HS-27A (cell line): ENCODE data around the gene WDR7.

Source experiments
- DNase-seq: peaks from one replicate; pipeline ENCODE4 v3.0.0-alpha.2; 2012; ENCODE audit warnings: low read depth, missing footprints

The WDR7 gene

DNA sequence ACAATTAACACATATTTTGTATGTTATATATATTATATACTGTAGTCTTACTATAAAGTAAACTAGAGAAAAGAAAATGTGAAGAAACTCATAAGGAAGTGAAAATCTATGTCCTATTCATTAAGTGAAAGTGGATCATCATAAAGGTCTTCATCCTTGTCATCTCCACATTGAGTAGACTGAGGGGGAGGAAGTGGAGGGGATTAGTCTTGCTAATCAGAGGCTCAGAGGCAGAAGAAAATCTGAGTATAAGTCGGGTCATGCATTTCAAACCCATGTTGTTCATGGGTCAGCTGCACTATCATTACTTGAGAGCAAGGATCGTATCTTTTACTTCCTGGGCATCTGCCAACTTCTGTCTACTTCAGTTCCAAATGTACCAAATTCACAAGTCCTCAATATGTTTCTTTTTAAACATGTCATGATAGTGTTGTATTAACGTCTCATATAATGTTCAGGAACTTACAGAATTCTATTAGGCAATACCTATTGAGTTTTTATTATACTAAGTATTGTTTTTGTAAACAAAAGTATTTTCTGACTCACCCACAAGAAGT, 286.8 kb downstream of the WDR7 start:
- no peak for DNase-seq

DNA sequence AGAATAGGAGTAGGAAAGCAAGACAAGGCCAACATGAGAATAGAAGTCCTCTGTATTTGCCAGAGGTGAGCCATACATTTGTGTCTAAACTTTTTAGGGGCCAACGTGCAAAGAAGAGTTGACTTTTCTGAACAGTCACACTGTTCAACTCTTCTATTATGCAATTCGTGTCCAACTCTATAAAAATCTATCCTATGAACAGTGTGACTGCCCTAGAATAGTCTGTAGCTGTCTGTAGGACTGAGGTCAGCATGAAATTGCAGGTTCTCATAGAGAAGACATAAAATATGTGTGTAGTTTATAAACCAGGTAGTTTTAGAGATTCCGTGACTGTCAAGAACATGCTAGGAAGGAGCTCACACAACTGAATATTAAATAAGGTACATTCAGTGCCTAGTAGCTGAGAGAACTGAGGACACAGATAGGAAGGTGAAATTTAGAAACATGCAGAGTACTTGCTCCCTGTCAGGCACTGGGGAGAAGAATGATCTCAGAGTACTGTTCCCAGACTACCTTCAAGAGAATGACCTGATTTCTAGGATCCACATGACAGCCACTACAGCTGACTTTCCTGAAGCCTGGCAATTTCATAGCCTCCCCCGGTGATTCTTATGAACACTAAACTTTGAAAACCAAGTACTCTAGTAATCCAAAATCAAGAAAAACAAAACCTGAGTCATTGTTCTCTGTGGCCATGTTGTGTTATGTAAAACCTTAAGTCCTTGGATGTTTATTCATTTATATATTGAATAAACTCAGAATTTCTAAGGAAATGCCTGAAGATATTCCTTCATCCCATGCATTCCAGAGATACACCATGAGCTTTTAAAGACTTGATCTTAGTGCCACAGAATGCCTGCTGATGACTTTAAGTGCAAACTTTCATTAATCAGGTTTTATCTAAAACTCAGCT, 294.3 kb downstream of the WDR7 start:
- no peak for DNase-seq

DNA sequence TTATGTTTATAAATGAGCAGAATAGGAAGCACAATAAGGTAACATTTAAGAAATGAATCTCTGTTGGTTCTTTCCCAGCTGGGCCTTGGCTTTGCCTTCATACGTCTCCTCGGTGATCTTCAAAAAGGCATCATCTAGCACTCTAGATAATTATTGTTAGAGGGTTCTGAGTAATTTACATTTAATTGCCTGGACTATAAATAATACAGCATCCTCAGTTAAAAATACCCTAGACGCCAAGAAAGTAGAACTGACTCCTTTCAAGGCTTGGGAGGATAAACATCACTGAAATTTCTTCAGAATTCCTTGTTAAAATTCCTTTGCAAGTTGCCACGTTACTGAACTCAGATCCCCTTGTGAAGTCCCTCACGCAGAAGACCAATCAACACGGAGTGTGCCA, 296.1 kb downstream of the WDR7 start:
- no peak for DNase-seq

DNA sequence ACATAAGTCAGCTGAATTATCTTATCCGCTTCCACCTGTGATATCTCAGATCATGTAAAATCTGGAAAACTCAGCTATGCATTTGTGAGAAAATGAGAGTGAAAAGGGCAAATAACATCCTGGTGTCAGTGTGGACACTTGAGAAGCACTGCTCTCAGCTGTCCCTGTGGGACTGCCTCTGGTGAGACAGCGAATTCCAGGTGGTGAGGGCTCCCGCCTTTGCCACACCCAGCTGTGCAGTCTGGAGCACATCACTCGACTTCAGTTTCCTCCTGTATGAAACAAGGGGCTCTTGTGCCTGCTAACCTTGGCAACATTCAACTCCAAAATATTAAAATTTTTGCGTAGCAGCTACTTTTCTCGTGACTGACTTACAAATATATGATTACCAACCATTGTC, 300.9 kb downstream of the WDR7 start:
- no peak for DNase-seq

DNA sequence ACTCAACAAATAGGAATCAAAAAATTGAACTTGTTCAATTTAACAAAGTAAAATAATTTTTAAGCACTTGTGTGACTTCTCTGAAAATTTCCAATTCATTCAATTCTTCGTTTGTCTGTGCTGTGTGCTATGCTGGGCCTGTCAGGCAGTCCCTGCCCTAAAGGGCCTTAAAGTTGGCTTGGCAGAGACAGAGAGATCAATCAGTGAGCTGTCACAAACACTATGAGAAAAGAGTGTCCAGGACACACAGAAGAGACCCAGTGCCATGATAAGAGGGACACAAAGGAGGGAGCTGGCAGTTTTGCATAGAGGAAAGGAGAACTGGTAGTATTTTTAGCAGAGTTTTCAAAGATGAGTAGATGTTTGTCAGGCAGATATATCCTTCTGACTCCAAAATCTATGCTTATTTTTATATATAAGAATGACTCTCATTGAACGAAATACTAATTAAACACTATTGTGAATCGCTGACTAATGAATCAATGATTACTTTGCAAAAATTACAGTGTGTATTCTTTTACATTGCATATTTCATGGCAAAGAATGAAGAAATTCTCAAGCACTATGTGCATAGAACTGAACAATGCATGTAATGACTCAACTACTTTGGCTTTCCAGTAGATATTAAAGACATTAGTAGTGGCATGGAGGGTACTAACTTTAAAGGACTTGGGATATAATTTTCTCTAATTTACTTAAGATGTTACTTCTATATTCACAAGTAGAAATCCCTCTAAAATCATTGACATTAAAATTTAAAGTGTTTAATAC, 302.5 kb downstream of the WDR7 start:
- no peak for DNase-seq

DNA sequence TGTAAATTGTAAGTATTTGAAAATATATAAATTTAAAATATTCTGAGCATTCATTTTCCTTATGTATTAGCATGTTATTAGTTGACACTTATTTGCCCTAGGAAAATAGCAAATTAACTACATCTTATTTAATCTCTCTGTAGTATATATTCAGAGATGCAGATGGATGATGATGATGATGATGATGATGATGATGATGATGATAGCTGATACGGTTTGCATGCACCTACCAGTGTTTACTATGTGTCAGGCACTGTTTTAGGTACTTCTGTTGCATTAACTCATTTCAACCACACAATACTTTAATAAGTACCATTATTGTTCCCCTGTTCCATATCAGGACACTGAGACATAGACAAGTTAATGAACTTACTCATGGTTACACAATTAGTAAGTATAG, 304.3 kb downstream of the WDR7 start:
- no peak for DNase-seq

DNA sequence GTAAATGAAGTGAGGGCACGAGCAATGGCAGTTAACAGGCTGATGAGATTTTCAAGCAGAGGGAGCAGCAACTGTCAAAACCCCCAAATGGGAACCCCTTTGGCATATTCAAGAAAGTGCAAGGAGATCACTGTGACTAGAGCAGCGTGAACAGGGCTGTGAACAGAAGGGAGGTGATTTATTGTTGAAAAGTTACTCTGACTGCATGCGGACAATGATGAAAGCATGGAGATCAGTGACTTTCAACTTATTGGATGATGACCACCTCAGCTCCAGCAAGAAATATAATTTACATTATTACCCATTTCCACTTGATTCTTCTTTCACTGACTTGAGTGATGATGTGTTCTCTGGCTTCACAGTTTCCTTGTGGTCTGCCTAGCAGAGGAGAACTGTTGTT, 308.0 kb downstream of the WDR7 start:
- no peak for DNase-seq

DNA sequence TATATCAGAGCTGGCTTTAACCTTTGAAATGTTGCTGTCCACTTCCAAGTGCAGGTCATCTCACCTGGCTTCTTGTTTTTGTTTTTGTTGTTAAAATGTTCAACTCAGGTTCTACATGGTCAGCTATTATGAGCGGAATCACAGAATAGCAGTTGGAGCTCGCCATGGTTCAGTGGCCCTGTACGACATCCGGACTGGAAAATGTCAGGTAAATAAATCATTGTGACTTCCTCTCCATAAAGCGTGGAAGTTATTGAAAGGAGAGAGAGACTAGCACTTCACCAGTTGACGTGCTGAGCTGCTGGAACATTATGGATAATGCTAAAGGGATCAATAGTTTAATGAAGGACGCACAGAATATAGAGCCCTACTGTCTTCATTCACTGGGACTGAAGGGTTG, 311.2 kb downstream of the WDR7 start:
- DNase-seq, result no peak

DNA sequence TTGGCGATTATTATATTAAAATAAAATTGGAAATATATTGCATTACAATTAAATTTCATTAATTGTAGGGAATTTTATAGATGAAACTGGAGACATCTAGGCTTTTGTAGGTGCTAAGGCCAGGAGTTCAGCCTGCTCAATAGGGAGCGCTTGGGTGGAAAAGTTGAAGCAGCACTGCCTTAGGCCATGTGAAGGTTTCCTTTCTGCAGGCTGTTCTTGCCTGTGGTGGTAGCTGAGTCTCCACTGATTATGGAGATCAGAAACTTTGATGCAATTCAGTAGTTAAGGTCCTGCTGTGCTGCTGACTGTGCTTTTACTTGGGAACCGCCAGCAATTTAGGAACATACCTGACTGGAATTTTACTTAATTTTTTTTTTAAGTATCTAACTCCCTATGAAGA, 315.9 kb downstream of the WDR7 start:
- no peak for DNase-seq

DNA sequence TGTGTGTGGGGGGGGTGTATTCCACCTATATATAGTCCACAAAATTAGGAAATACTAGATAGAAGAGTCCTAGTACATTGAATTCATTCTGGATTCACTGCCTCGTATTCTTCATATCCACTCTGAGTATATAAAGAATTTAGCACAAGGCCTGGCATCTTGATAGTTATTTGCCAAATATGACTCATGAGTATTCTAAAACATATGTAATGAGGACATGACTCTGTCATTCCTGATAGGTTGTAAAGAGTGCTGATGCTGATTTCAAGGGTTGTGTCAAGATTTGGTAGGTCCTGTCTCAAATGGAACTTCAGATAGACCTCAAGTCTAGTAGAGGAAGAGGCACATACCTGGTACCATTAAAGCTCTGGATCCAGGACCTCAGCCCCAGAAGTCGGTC, 322.3 kb downstream of the WDR7 start:
- no peak for DNase-seq

DNA sequence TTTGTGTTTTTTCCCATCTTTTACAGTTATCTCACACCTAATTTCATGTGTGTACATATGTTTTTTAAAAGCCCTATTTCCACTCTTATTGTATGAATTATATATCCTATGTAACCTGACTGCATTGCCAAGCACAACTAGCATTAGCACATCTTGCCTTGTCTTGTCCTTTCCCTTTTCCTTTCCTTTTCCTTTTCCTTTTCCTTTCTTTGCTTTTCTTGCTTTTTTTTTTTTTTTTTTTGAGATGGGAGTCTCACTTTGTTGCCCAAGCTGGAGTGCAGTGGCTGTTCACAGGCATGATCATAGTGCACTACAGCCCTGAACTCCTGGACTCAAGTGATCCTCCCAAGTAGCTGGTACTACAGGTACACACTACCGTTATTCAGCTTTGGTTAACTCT, 323.0 kb downstream of the WDR7 start:
- no peak for DNase-seq

DNA sequence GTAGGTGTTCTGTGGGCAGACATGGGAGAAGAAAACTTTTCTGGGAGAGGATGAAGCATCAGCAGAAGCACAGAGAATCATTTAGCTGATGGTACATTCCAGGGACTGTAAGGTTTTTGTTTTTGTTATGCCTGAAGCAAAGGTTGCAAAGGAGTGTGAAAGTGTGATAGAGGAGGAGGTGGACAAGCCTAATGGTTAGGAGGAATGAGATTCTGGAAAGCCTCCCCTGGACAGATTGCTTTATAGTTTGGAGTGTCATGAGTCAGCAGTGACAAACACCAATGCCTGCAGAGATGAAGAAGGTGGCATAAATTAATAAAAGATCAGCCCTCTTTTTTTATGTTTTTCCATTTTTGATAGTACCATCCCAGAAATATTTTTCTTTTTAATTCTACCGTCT, 324.1 kb downstream of the WDR7 start:
- no peak for DNase-seq

DNA sequence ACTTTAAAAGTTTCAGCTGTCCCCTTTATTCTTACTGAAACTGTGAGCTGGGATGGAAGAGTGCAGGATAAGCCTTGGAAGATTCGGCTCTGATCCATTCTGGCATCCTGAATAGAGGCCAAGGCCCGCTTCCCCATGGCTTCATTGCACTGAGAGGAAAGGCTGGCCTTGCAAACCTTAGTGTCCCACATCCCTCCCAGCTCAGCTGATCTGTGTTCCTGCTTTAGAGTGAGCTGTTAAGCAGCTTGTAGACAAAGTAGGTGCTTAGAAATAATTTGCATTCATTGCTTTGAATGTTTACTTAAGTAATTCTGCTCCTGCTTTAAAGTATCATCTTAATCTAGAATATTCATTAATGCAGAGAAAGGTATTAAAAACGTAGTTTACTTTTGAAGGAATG, 326.1 kb downstream of the WDR7 start:
- no peak for DNase-seq

DNA sequence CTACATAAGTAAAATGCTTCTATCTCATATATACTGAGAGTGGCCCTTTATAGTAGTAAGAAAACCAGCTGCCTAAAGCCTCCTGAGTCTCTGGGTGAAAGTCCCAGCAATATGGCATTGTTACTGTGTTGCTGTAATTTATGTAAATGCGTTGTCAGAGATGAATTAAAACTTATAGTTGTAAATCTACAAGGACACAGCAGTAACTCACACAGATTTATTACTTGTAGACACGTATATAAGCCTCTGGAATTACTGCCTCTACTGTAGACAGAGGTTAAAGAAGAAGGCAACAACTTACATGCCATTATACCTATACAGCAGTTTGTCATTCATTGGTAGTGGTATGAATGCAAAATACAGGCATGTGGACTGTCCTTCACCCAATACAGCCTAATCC, 326.6 kb downstream of the WDR7 start:
- no peak for DNase-seq

DNA sequence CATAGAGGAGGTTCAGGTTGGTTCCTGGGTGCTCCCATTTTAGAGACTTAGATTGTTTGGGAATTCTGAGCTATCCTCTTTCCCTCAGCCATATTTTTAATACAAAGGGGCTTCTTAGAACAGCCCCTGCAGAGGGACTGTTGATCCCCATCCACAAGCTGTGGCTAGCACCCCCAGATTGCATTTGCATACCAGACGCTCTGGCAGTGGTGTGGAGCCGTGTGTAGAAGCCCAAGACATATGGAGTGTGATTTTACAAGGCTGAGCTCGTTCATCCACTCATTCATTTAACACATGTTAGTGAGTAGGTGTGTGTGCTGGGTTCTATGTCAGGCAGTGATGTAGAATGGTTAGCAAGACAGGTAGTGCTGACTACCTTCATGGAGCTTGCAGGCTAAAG, 329.0 kb downstream of the WDR7 start:
- DNase-seq, result no peak

DNA sequence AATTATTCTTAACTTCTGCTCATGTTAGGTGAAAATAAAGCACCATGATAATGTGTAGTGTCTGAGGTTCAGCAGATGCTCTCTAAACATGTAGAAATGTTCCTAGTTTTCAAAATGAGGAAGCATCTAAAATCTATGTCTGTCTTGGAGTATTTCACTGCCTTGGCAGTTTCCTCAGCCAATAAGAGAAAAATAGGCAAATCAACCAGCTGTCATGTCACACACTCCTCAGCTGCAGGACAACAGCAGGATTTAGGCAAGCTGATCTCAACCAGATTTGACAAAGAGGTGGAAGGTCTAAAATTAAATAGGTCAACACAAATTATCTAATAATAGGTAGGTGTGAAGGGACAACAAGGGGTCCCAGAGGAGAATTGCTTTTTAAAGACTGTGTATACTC, 331.6 kb downstream of the WDR7 start:
- no peak for DNase-seq

DNA sequence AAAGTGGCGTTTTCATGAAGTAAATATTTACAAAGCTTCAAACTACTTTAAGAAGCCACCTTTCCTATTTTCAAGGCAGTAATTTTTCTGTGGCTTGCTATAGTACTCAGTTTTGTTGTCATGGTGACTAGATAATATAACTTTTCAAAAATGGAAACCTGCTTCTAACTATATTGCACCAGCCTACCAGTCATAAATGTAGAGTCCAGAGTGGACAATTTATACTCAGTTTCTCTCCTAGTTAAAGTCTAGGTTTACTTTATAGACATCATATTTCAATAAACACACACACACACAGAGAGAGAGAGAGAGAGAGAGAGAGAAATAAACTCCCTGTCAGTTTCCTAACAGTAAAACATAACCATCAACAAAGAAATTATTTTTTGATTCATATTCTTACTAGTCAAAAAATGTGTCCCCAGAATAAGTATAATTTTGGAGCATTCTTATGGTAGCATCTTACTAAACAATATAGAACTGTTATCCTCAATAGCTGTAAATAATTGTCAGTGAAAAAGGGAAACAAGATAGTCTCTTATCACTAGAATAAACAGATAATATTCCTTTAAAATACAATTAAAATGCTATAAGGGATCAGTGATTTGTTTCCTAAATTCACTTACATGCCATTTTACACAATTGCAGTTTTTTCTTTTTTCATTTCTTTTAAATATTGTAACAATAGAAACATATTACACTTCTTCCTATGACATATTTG, 332.3 kb downstream of the WDR7 start:
- no peak for DNase-seq

DNA sequence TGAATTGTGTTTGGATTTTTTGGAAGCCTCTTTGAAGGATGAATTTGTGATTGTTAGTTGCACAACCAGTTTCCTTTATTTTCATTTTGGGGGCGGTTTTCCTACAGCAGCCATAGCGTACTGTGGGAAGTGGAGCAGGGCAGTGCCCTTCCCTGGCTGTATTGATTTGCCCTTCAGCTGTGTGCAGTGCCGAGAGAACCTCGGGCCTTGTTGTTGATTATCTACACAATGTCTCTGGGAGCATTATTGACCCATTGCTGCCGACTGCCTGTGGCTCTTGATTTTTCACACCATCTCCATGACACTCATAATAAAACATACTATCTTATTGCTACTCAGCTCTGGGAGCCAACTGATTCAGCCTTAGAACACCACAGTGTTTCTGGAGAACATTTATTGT, 333.6 kb downstream of the WDR7 start:
- DNase-seq, result no peak

DNA sequence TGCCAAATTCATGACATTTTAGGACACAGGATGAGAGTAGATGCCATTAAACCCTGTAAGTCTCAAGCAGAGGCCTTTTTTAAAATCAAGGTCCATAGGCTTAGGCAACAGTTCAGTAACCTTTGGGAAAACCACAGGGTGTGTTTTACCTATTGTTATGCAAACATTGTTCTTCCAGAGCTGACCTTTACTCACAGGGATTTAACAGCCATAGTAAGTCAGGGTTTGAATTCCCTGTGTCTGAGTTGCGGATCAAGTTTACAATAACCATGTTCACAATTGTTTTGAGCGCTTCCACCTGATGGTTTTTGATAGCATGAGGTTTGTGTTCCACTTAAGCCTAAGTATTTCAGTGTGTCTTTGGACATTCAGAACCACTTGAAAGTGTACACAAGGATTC, 335.7 kb downstream of the WDR7 start:
- no peak for DNase-seq

DNA sequence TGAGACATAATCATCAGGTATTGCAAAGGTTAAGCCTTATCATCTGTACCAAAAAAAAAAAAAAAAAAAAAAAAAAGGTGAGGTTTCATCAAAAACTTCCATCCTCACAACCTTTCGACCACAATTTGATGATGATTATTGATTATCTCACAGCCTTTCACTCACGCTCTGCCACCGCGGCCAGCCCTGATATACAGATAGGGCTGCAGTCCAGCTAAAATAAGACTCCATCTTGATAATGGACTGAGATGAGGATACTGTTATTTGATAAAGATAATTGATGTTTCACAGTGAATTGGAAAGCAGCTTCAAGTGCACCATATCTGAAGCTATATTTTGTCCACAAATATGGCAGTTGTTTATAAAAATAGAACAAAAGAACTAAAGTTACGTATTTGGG, 336.1 kb downstream of the WDR7 start:
- DNase-seq, result no peak

DNA sequence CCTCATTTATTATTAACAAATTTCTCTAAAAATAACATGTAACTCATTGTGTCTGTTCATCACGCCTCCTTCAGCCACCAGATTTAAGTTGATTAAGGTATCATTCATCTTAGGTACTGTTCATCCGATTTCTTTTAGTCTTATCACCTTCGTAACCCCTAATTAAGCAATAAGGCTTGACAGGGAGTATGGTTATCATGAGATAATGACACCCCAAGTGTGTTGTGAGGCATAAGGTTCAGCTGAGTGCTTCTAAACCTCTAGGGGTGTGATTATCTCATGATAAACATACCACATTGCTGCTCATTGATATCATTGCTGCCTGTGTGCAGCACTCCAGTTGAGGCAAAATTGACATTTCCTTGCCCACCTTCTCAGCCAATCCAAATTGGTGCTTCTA, 336.9 kb downstream of the WDR7 start:
- DNase-seq, result no peak

DNA sequence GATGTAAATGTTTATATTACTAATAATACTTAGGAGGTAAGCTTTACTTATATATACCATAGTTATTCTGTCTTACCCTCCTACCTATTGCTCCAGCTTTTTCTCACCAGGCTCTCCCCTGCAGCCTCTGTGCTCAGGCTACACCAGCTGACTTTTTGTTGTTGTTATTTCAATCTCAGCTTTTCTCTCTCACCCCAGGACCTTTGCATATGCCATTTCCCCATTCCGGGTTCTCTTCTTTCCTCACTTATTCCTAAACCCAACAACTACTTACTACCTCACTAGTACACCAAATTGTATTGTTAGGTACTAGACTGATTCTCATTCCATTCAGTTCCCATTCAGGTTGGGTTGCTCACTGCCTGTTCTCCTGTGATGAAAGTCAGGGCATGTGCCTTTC, 339.5 kb downstream of the WDR7 start:
- DNase-seq, result no peak

DNA sequence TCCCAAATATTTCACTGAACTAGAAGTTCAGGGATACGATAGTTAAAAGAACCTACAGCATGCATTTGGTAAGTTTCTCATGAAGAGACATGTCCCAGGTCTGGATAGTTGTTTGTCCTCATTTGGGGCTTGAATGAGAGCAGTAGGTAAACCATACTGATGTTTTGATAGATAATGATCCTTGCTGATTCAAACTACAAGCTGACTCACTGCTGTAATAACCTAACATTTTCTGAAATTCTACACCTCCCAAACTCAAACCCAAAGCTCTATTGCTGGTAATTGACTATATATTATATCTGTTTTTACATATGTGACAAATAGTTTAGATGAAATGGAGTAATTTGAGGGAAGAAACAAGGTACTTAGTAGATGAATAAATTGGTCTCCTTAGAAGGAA, 341.6 kb downstream of the WDR7 start:
- DNase-seq, result no peak
